GM19035 (cell line): Measurements from ENCODE around the gene ZMAT5.

Experiments
- ATAC-seq: cut with Tn5 transposase; IDR thresholded peaks from one replicate; pipeline ENCODE4 v1.9.1; 2021; ENCODE audit not compliant: unreplicated experiment

Gene ZMAT5

GRCh38 chr22:29710922-29711593, 55.7 kb downstream of the ZMAT5 start:
- ATAC-seq: no peak

- ATAC-seq: no peak
Observed at GRCh38 chr22:29710193-29710592, 56.6 kb downstream of the ZMAT5 start.

GRCh38 chr22:29707471-29707870, 59.3 kb downstream of the ZMAT5 start:
- no peak for ATAC-seq

- no peak for ATAC-seq
Observed at GRCh38 chr22:29707010-29707409, 59.8 kb downstream of the ZMAT5 start.

GRCh38 chr22:29706486-29706885, 60.3 kb downstream of the ZMAT5 start:
- ATAC-seq: no peak

- ATAC-seq: no peak
Observed at GRCh38 chr22:29705651-29706050, 61.2 kb downstream of the ZMAT5 start.

GRCh38 chr22:29704528-29705285, 62.1 kb downstream of the ZMAT5 start:
- no peak for ATAC-seq

GRCh38 chr22:29703569-29704195, 63.1 kb downstream of the ZMAT5 start:
- no peak for ATAC-seq

- no peak for ATAC-seq
Observed at GRCh38 chr22:29702931-29703501, 63.8 kb downstream of the ZMAT5 start.

- no peak for ATAC-seq
Observed at GRCh38 chr22:29702000-29702930, 64.5 kb downstream of the ZMAT5 start.

GRCh38 chr22:29701155-29701999, 65.4 kb downstream of the ZMAT5 start:
- ATAC-seq: no peak

- ATAC-seq: no peak
Observed at GRCh38 chr22:29700900-29701154, 66.0 kb downstream of the ZMAT5 start.

GRCh38 chr22:29700206-29700899, 66.5 kb downstream of the ZMAT5 start:
- no peak for ATAC-seq

- no peak for ATAC-seq
Observed at GRCh38 chr22:29697853-29698598, 68.8 kb downstream of the ZMAT5 start.

- ATAC-seq: no peak
Observed at GRCh38 chr22:29695129-29695926, 71.5 kb downstream of the ZMAT5 start.

GRCh38 chr22:29693671-29694070, 73.1 kb downstream of the ZMAT5 start:
- ATAC-seq: no peak

GRCh38 chr22:29693161-29693560, 73.6 kb downstream of the ZMAT5 start:
- no peak for ATAC-seq

- ATAC-seq: no peak
Observed at GRCh38 chr22:29692327-29692640, 74.5 kb downstream of the ZMAT5 start.
